ENCODE results near the gene KCNQ1.

DNA sequence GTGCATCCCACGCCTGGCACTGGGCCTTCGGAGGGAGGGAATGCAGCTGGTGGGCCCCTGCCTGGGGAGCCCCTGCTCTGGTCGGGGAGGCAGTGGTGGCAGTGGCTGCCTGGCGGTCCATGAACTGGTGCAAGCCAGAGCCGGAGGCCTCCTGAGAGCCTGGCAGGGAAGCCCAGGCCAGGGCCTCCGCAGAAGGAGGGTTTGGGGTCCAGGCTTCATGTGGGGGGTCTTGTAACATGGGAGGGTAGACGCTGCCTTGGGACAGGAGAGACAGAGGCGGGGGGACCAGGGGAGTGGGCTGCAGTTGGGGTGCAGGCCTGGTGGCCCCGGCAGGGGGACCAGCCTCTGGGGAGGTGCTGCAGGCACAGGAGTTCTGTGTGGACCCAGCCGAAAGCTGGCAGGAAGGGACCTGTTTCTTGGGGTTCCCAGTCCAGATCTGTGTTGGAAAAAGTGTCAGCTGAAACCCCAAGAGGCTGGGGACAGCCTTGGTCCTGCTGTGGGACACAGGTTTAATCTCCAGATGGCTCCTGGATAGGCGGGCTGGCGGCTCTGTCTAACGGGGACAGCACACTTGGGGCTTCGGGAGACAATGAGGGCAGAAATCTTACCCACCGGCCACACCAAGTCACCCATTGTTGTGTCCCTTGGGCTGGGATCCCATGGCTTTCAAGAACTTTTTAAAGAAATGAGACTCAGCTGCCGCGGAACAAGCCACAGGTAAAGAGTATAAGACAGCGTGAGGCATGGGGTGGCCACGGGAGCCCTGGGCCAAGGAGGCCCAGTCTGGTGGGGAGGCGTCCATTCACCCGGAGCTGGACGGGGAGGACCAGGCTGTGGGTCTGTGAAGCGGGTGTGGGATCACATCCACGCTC, 73.5 kb downstream of the KCNQ1 start:
- no peak for TF ChIP-seq GLIS3 (CRISPR knock-in tag; IDR thresholded peaks at IDR 0.05)
- TF ChIP-seq RARB (CRISPR knock-in tag; IDR thresholded peaks at IDR 0.05) = no peak
- TF ChIP-seq, protein P1, sequence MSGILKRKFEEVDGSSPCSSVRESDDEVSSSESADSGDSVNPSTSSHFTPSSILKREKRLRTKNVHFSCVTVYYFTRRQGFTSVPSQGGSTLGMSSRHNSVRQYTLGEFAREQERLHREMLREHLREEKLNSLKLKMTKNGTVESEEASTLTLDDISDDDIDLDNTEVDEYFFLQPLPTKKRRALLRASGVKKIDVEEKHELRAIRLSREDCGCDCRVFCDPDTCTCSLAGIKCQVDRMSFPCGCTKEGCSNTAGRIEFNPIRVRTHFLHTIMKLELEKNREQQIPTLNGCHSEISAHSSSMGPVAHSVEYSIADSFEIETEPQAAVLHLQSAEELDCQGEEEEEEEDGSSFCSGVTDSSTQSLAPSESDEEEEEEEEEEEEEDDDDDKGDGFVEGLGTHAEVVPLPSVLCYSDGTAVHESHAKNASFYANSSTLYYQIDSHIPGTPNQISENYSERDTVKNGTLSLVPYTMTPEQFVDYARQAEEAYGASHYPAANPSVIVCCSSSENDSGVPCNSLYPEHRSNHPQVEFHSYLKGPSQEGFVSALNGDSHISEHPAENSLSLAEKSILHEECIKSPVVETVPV (CRISPR knock-in tag; IDR thresholded peaks at IDR 0.05) = no peak
- TF ChIP-seq, protein P2, sequence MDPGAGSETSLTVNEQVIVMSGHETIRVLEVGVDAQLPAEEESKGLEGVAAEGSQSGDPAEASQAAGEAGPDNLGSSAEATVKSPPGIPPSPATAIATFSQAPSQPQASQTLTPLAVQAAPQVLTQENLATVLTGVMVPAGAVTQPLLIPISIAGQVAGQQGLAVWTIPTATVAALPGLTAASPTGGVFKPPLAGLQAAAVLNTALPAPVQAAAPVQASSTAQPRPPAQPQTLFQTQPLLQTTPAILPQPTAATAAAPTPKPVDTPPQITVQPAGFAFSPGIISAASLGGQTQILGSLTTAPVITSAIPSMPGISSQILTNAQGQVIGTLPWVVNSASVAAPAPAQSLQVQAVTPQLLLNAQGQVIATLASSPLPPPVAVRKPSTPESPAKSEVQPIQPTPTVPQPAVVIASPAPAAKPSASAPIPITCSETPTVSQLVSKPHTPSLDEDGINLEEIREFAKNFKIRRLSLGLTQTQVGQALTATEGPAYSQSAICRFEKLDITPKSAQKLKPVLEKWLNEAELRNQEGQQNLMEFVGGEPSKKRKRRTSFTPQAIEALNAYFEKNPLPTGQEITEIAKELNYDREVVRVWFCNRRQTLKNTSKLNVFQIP (CRISPR knock-in tag; IDR thresholded peaks at IDR 0.05; ENCODE audit: borderline replicate concordance, low read depth) = no peak
- TF ChIP-seq BACH2 (CRISPR knock-in tag; IDR thresholded peaks at IDR 0.05; ENCODE audit: borderline replicate concordance) = no peak
- TF ChIP-seq, protein P3, sequence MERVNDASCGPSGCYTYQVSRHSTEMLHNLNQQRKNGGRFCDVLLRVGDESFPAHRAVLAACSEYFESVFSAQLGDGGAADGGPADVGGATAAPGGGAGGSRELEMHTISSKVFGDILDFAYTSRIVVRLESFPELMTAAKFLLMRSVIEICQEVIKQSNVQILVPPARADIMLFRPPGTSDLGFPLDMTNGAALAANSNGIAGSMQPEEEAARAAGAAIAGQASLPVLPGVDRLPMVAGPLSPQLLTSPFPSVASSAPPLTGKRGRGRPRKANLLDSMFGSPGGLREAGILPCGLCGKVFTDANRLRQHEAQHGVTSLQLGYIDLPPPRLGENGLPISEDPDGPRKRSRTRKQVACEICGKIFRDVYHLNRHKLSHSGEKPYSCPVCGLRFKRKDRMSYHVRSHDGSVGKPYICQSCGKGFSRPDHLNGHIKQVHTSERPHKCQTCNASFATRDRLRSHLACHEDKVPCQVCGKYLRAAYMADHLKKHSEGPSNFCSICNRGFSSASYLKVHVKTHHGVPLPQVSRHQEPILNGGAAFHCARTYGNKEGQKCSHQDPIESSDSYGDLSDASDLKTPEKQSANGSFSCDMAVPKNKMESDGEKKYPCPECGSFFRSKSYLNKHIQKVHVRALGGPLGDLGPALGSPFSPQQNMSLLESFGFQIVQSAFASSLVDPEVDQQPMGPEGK (CRISPR knock-in tag; IDR thresholded peaks at IDR 0.05; ENCODE audit: borderline replicate concordance) = no peak
- TF ChIP-seq, protein P4, sequence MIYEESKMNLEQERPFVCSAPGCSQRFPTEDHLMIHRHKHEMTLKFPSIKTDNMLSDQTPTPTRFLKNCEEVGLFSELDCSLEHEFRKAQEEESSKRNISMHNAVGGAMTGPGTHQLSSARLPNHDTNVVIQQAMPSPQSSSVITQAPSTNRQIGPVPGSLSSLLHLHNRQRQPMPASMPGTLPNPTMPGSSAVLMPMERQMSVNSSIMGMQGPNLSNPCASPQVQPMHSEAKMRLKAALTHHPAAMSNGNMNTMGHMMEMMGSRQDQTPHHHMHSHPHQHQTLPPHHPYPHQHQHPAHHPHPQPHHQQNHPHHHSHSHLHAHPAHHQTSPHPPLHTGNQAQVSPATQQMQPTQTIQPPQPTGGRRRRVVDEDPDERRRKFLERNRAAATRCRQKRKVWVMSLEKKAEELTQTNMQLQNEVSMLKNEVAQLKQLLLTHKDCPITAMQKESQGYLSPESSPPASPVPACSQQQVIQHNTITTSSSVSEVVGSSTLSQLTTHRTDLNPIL (CRISPR knock-in tag; IDR thresholded peaks at IDR 0.05; ENCODE audit: low read depth) = no peak
- no peak for TF ChIP-seq ARNTL (CRISPR knock-in tag; IDR thresholded peaks at IDR 0.05; ENCODE audit: borderline replicate concordance, low read depth)
- TF ChIP-seq ZNF70 (CRISPR knock-in tag; IDR thresholded peaks at IDR 0.05) = no peak
- TF ChIP-seq ZFP30 (CRISPR knock-in tag; IDR thresholded peaks at IDR 0.05) = no peak
- no peak for TF ChIP-seq ZC3H10 (CRISPR knock-in tag; IDR thresholded peaks at IDR 0.05)

All from SK-N-SH treated with all-trans-retinoic acid at 6 μM for 48 hours (cell line).